Large intestine (tissue), 3 donors: ENCODE measurements around the gene RASSF10. TPM values are rescaled to one million over a fixed set of nuclear protein-coding genes. Genes with fewer than 3 reads are reported as not detected.
A peak's percentile ranks its signal among the peaks of the same experiment; 100 is the strongest.

Experiments
- DNase-seq, 2 donors: peaks; one replicate each; pipeline versions ENCODE4 v3.0.0 to v3.0.0-alpha.2; 2013
- H3K27ac ChIP-seq: one replicate; pipeline ENCODE4 v1.5.1; 2013; ENCODE audit warnings: low read length
- H3K27me3 ChIP-seq: 2 replicates; pipeline ENCODE4 v1.6.1; 2013; ENCODE audit warnings: low read length; ENCODE audit not compliant: control insufficient read depth, insufficient read depth
- H3K36me3 ChIP-seq: 2 replicates; pipeline ENCODE4 v1.6.1; 2013; ENCODE audit warnings: low read length; ENCODE audit not compliant: control insufficient read depth, insufficient read depth
- H3K4me1 ChIP-seq: one replicate; pipeline ENCODE4 v1.6.1; 2013; ENCODE audit warnings: low read length; ENCODE audit not compliant: control insufficient read depth, insufficient read depth
- H3K4me3 ChIP-seq: one replicate; pipeline ENCODE4 v1.5.1; 2013; ENCODE audit warnings: low read length
- H3K9me3 ChIP-seq: one replicate; pipeline ENCODE4 v1.6.1; 2013; ENCODE audit warnings: mild to moderate bottlenecking, low read depth, low read length, moderate library complexity; ENCODE audit not compliant: control insufficient read depth
- WGBS: methylation state at CpG from one replicate; pipeline ENCODE4 v1.1.5; 2013; ENCODE audit warnings: low lambda C conversion rate; ENCODE audit not compliant: insufficient coverage; 5-methylcytosine and 5-hydroxymethylcytosine counted together
- polyA plus RNA-seq: library from polyadenylated mRNA; unstranded; fragments of 120-200 nt; gene quantifications from one replicate; pipeline ENCODE4 v1.2.1, GENCODE V29; 2013

Gene RASSF10
- polyA plus RNA-seq, 1 donor = 3.6 TPM

- H3K9me3 ChIP-seq = peaks cover 9% of the 10 kb centered on the region
- H3K27ac ChIP-seq = peak overlapping the region; percentile 9
- WGBS = no CpG with 5 or more reads among the region's 4 CpGs
- no peaks in the 10 kb centered on the region for H3K36me3 ChIP-seq
- H3K4me3 ChIP-seq = no peak overlapping the region
- peaks cover 38% of the 10 kb centered on the region for H3K27me3 ChIP-seq
- peaks cover 26% of the 10 kb centered on the region for H3K4me1 ChIP-seq
- peak; percentile 47 to 73 for DNase-seq
These were observed 1.7 kb upstream of the RASSF10 start for GRCh38 chr11:13007182-13008060.

DNA sequence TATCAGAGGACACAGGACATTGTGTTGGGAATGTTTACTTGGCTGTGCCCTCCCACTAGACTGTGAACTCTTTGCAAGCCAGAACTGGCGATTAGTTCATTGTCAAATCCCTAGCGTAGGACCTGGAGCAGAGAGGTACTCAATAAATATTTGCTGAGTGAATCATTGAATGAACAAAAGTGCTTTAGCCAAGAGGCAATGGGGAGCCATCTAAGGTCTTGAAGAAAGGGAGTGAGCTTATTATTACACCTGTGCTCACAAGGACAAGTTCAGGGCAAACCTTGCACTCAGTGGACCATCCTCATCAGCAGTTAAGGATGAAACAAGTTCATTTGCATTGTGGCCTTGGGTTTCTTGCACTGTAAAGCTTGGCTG, 1.1 kb upstream of the RASSF10 start:
- 50% methylated on average over 1 of the region's 2 CpGs for WGBS
- Histone ChIP-seq H3K4me1 (peaks cover 31% of the 10 kb centered on the region), H3K36me3 (no peaks in the 10 kb centered on the region), H3K27ac (no peak overlapping the region), H3K9me3 (peaks cover 9% of the 10 kb centered on the region), H3K27me3 (peaks cover 40% of the 10 kb centered on the region), H3K4me3 (no peak overlapping the region)
- peak; percentile 33 to 75 for DNase-seq

DNA sequence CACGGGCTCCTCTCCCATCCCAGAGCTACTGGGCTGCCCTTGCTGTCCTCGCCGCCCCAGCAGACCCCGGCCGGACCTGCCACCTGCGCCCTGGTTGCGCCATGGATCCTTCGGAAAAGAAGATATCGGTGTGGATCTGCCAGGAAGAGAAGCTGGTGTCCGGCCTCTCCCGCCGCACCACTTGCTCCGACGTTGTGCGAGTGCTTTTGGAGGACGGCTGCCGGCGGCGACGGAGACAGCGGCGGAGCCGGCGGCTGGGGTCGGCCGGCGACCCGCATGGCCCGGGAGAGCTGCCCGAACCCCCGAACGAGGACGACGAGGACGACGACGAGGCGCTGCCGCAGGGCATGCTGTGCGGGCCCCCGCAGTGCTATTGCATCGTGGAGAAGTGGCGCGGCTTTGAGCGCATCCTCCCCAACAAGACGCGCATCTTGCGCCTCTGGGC, 382 bp downstream of the RASSF10 start:
- H3K27me3 ChIP-seq = peaks cover 40% of the 10 kb centered on the region

DNA sequence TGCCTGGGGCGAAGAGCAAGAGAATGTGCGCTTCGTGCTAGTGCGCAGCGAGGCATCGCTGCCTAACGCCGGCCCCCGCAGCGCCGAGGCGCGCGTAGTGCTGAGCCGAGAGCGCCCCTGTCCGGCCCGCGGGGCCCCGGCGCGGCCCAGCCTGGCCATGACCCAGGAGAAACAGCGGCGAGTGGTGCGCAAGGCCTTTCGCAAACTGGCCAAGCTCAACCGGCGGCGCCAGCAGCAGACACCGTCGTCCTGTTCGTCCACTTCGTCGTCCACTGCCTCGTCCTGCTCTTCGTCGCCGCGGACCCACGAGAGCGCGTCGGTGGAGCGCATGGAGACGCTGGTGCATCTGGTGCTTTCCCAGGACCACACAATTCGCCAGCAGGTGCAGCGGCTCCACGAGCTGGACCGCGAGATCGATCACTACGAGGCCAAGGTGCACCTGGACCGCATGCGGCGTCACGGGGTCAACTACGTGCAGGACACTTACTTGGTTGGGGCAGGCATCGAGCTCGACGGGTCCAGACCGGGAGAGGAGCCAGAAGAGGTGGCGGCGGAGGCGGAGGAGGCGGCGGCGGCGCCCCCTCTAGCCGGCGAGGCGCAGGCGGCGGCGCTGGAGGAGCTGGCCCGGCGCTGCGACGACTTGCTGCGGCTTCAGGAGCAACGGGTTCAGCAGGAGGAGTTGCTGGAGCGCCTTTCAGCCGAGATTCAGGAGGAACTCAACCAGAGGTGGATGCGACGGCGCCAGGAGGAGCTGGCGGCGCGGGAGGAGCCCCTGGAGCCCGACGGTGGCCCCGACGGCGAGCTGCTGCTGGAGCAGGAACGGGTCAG, 1.0 kb downstream of the RASSF10 start:
- H3K36me3 ChIP-seq = no peaks in the 10 kb centered on the region
- H3K27me3 ChIP-seq = peaks cover 40% of the 10 kb centered on the region
- peak overlapping the region; percentile 55 for H3K4me3 ChIP-seq
- peaks cover 9% of the 10 kb centered on the region for H3K9me3 ChIP-seq
- DNase-seq = peak; percentile 26 to 75
- peaks cover 38% of the 10 kb centered on the region for H3K4me1 ChIP-seq
- no CpG with 5 or more reads among the region's 94 CpGs for WGBS
- no peak overlapping the region for H3K27ac ChIP-seq

More for the DNA sequence above, 382 bp downstream of the RASSF10 start:
- no CpG with 5 or more reads among the region's 48 CpGs for WGBS
- Histone ChIP-seq H3K36me3 (no peaks in the 10 kb centered on the region), H3K4me1 (peaks cover 38% of the 10 kb centered on the region), H3K4me3 (peak overlapping the region; percentile 55), H3K27ac (no peak overlapping the region), H3K9me3 (peaks cover 9% of the 10 kb centered on the region)
- DNase-seq = no peak

DNA sequence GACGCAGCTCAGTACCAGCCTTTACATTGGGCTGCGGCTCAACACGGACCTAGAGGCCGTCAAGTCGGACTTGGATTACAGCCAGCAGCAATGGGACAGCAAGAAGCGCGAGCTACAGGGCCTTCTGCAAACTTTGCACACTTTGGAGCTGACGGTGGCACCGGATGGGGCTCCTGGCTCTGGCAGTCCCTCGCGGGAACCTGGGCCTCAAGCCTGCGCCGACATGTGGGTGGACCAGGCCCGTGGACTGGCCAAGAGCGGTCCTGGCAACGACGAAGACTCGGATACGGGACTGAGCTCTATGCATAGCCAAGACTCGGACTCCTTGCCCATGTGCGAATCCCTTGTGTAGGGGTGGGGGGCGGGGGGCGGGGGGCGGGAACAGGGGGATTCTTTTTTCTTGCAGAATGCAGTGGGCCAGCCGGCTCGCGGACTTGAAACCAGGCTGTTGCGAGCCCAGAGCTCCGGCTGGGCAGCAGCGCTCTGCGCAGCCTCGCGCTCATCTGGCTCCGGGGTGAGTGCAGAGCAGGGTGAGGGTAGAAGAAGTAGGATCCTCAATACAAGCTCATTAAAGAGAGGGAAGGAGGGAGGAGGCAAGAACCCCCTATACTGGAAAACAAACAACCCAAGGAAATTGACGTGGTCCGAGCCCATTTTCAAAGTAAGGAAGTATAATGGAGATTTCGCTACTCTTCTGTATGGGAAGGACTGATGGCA, 1.8 kb downstream of the RASSF10 start:
- Histone ChIP-seq H3K4me3 (peak overlapping the region; percentile 37), H3K27me3 (peaks cover 40% of the 10 kb centered on the region), H3K27ac (no peak overlapping the region), H3K4me1 (peaks cover 38% of the 10 kb centered on the region), H3K36me3 (no peaks in the 10 kb centered on the region), H3K9me3 (peaks cover 9% of the 10 kb centered on the region)
- DNase-seq = peak; percentile 21 to 50
- WGBS = no CpG with 5 or more reads among the region's 37 CpGs

DNA sequence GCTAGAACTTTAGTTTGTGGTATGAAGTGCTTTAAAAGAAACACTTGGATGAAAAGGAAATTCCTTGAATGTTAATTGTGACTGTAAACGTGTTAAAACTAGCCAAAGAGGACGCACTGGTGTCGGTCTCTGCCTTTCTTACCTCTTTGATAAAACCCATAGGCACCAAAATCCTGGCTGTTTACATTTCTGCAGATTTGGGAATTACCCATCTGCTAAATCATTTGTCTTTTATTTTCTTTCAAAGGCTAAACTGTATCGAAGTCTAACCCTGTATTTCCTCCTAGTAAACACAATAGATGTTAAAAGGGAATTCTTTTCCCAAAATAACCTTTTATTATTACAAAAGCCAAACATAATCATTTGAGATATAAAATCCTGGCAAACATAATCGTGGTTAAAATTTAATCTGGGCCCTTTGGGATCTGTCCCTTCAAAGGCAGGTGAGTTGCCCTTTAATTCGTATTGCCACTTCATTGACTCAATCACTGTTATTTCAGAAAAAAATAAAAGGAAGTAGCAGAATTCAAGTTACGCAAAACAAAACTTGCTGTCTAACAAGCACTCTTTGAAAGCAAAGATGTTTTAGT, 2.4 kb downstream of the RASSF10 start:
- H3K9me3 ChIP-seq = peaks cover 9% of the 10 kb centered on the region
- no peak for DNase-seq
- H3K36me3 ChIP-seq = no peaks in the 10 kb centered on the region
- H3K4me3 ChIP-seq = peak overlapping the region; percentile 34
- peaks cover 38% of the 10 kb centered on the region for H3K4me1 ChIP-seq
- H3K27ac ChIP-seq = no peak overlapping the region
- 7% methylated on average over 5 of the region's 7 CpGs for WGBS
- peaks cover 40% of the 10 kb centered on the region for H3K27me3 ChIP-seq

DNA sequence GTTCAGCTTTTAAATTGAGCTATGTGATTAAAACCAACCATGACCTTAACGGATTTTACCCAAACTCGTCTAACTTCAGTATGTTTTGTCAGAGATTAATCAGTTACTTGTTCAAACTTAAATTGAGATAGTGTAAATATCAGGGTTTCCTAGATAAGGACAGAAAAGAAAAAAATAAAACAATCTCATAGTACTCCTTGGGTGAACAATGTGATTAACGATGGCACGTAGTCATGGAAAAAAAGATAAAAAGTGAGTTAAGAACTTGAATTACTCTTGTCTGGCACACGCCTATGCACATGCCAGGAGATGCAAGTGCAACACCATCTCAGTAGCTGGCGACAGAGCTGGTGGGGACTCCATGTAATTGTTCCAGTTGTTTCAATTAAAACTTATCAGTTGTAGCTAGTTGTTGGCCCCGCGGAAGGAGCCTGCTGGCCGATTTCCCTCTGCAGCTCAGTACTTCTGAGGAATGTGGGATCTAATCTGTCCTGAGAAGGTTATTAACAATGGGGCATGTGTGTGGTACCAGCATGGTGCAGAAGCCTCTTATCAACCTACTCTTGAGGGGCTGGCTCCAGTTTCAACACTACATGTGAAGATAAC, 3.0 kb downstream of the RASSF10 start:
- Histone ChIP-seq H3K27me3 (peaks cover 40% of the 10 kb centered on the region), H3K36me3 (no peaks in the 10 kb centered on the region), H3K27ac (peak overlapping the region; percentile 9), H3K9me3 (peaks cover 9% of the 10 kb centered on the region), H3K4me3 (peak overlapping the region; percentile 15), H3K4me1 (peaks cover 36% of the 10 kb centered on the region)
- peak; percentile 13 to 69 for DNase-seq
- 8% methylated on average over 2 of the region's 9 CpGs for WGBS

DNA sequence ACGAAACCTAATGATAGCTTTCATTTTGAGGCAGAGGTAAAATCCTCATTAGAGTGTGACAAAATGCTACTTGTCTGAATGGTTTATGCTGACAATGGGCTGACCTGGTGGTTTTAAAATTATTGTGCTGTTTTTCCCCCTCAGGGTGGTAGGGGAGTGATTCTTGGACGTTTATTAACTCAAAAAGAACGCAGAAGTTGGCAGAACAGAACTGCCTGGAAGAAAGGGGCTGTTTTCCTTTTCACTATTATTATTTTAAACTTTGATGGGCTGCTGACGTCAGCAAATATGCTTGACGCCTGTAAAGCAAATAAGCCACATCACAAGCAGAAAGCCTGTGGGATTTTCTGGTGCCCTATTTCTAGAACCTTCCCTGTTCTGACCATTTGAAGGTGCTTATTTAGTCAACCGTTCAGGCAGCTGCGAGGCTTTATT, 4.0 kb downstream of the RASSF10 start:
- H3K27ac ChIP-seq = no peak overlapping the region
- peaks cover 9% of the 10 kb centered on the region for H3K9me3 ChIP-seq
- no peaks in the 10 kb centered on the region for H3K36me3 ChIP-seq
- H3K4me1 ChIP-seq = peaks cover 28% of the 10 kb centered on the region
- DNase-seq = no peak
- peaks cover 36% of the 10 kb centered on the region for H3K27me3 ChIP-seq
- no peak overlapping the region for H3K4me3 ChIP-seq
- WGBS = 10% methylated on average over 2 of the region's 7 CpGs

DNA sequence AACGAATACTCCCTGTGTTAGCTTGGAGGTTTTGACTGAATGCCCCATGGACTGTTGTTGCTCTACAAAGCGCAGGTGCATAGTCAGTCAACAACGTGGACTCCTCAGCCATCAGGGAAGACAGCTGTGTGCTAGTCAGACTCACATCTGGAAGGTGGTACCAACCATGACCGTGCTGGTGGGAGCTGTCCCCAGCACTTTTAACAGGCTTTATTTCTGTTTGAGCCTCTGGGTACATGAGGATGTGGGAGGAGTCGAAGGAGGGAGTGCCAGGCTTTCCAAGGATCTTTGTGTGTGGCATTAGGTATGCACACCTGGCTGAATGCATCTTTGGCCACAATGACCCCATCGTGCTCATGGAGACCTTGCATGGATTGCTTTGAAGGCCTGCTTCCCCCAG, 6.6 kb downstream of the RASSF10 start:
- H3K27me3 ChIP-seq = peaks cover 13% of the 10 kb centered on the region
- no peaks in the 10 kb centered on the region for H3K36me3 ChIP-seq
- WGBS = no CpG with 5 or more reads among the region's 6 CpGs
- no peak for DNase-seq
- H3K27ac ChIP-seq = no peak overlapping the region
- peaks cover 17% of the 10 kb centered on the region for H3K4me1 ChIP-seq
- no peak overlapping the region for H3K4me3 ChIP-seq
- H3K9me3 ChIP-seq = peaks cover under 1% of the 10 kb centered on the region
